ENCODE data around the gene SLC35G1.

Gene SLC35G1

DNA sequence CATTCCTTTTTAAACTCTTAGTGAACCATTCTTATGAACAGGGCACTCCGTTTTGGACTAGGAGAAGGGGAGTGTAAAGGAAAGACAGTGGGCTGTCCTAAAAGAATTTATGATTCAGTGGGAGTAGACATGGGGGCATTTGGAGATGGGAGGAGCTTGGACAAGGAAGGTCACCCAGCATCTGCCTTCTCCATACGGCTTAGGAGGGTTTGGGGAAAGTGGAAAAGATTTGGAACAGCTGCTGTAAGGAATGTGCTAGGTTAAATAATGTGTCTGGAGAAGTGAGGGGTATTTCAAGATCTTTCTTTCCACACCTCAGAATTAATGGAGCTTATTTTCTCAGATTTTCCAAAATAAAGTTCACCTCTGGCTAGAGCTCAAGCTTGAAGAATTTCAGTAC, 24.0 kb downstream of the SLC35G1 start:
- TF ChIP-seq, protein P1, sequence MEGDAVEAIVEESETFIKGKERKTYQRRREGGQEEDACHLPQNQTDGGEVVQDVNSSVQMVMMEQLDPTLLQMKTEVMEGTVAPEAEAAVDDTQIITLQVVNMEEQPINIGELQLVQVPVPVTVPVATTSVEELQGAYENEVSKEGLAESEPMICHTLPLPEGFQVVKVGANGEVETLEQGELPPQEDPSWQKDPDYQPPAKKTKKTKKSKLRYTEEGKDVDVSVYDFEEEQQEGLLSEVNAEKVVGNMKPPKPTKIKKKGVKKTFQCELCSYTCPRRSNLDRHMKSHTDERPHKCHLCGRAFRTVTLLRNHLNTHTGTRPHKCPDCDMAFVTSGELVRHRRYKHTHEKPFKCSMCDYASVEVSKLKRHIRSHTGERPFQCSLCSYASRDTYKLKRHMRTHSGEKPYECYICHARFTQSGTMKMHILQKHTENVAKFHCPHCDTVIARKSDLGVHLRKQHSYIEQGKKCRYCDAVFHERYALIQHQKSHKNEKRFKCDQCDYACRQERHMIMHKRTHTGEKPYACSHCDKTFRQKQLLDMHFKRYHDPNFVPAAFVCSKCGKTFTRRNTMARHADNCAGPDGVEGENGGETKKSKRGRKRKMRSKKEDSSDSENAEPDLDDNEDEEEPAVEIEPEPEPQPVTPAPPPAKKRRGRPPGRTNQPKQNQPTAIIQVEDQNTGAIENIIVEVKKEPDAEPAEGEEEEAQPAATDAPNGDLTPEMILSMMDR (IDR thresholded peaks at IDR 0.05; ENCODE audit: insufficient read depth, low read depth, low read length, missing control alignments): no peak
- DNase-seq (ENCODE audit: low read depth): no peak
- H3K4me3 ChIP-seq (ENCODE audit: low read depth, low read length): no peak overlapping the region

DNA sequence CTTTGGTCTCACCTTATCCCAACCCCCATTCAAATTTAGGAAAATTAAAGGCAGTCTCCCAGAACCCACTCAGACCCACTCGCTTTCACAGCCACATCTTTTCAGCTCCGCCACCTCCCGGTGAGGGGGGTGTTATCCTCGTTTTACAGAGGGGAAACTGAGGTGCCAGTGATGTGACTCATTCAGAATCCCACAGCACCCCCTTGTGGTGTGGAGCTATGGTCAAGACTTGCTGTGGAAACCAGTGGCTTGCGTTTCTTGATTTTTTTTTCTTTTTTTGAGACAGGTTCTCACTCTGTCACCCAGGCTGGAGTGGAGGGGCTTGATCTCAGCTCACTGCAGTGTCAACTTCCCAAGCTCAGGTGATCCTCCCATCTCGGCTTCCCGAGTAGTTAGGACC, 27.6 kb downstream of the SLC35G1 start:
- H3K4me3 ChIP-seq (ENCODE audit: low read depth, low read length): no peak overlapping the region
- DNase-seq (ENCODE audit: low read depth): peak; percentile 27
- TF ChIP-seq, protein P1 (IDR thresholded peaks at IDR 0.05; ENCODE audit: insufficient read depth, low read depth, low read length, missing control alignments): peak; percentile 50

DNA sequence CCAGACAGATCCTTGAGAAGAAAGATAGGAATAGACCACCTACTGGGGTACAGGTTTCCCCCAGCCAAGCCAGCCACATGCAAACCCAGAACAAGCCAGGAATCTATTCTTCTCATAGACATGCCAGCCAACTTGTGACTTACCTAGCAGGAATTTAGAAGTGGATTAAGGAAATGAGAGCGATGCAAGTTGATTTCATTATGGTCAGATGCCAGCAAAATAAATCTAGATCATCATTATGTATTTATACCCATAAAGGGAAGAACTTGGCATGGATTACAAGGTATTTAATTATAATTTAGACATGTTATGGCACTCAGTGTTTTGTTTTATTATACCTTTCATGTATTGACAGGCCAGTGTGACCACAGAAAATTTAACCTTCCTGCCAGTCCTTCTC, 32.8 kb downstream of the SLC35G1 start:
- no peak for DNase-seq (ENCODE audit: low read depth)
- TF ChIP-seq, protein P1 (IDR thresholded peaks at IDR 0.05; ENCODE audit: insufficient read depth, low read depth, low read length, missing control alignments): no peak
- no peak overlapping the region for H3K4me3 ChIP-seq (ENCODE audit: low read depth, low read length)

DNA sequence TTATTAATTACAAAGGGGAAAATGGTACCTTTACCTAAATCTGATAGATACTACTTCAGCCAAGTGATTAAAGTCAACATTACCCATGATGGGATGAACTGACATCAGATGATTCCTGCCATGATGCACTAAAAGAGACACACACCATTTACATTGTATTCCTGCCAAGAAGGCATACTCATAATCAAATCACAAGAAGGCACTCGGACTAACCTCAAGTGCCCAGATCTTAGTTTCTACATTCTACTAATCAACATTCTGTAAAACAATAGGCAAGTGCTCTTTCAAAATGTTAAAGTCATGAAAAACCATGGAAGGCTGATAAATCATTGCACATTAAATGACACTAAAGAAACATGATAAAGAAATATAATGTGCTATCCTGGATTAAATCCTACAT, 44.4 kb downstream of the SLC35G1 start:
- no peak overlapping the region for H3K4me3 ChIP-seq (ENCODE audit: low read depth, low read length)
- DNase-seq (ENCODE audit: low read depth): no peak
- TF ChIP-seq, protein P1 (IDR thresholded peaks at IDR 0.05; ENCODE audit: insufficient read depth, low read depth, low read length, missing control alignments): no peak

DNA sequence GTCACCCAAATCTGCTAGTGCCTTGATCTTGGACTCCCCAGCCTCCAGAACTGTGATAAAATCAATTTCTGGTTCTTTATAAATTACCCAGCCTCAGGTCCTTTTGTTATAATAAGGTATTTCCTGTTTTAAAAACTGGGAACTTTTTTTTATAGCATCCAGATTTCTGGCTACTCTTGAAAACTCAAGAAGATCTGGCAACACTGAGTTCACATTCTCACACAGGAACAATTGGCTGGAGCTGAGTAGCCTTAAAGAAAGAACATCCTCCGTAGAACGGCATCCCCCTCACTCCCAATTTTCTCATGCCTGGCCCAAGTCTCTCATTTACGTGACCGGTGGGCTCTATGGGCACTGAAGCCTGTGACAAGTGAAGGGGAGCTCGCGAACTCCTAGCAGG, 47.1 kb downstream of the SLC35G1 start:
- no peak overlapping the region for H3K4me3 ChIP-seq (ENCODE audit: low read depth, low read length)
- DNase-seq (ENCODE audit: low read depth): no peak

DNA sequence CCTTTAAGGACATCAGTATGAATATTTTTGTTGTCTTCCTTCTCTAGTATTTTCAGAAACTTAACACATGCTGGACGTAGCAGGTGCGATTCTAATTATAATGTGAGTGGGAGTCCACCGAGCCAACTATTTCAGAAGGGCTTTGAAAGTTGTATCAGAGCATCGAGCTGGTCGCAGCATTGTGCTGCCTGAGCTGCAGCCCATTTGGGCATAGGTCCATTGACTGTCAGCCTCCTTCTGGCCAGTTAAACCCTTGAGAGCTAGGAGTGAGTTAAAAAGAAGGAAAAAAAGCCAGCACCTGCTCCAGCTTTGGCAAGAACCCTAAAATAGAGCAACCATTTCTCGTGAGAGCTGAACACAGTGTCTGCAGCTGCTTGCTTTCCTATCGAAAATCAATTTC, 47.8 kb downstream of the SLC35G1 start:
- TF ChIP-seq, protein P1 (IDR thresholded peaks at IDR 0.05; ENCODE audit: insufficient read depth, low read depth, low read length, missing control alignments): no peak
- no peak for DNase-seq (ENCODE audit: low read depth)
- H3K4me3 ChIP-seq (ENCODE audit: low read depth, low read length): no peak overlapping the region

More for the DNA sequence above, 47.1 kb downstream of the SLC35G1 start:
- TF ChIP-seq, protein P1 (IDR thresholded peaks at IDR 0.05; ENCODE audit: insufficient read depth, low read depth, low read length, missing control alignments): no peak

DNA sequence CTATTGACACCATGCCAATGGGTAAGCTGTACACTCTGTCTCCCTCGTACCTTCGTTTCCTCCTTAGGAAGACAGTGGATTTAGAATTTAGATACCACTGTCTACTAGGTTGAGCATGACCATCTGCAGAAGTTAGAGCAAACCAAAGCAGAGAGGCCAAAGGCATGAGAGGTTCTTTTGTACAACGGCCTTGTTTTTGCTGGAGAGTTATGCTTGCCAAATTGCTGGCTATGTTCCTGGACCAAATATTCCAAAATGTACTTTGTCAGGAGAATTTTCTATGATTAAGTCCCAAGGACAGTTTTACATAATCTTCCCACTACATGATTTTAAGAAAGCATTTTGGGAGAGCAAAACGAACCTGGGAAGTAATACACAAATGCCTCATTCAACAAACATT, 52.0 kb downstream of the SLC35G1 start:
- no peak overlapping the region for H3K4me3 ChIP-seq (ENCODE audit: low read depth, low read length)
- DNase-seq (ENCODE audit: low read depth): no peak
- TF ChIP-seq, protein P1 (IDR thresholded peaks at IDR 0.05; ENCODE audit: insufficient read depth, low read depth, low read length, missing control alignments): no peak

Data from GM12865 (cell line).